GM21423 (cell line): ENCODE results near the gene RABGGTA.
"Not testable (repeated sequence)": the region's sequence is repeated elsewhere in the genome, so short reads cannot be mapped to it uniquely, and the experiment has no call there.

Source experiments
- ATAC-seq: cut with Tn5 transposase; IDR thresholded peaks from one replicate; pipeline ENCODE4 v1.9.1; 2021; ENCODE audit warnings: mild to moderate bottlenecking, moderate library complexity; ENCODE audit not compliant: unreplicated experiment

RABGGTA gene

DNA sequence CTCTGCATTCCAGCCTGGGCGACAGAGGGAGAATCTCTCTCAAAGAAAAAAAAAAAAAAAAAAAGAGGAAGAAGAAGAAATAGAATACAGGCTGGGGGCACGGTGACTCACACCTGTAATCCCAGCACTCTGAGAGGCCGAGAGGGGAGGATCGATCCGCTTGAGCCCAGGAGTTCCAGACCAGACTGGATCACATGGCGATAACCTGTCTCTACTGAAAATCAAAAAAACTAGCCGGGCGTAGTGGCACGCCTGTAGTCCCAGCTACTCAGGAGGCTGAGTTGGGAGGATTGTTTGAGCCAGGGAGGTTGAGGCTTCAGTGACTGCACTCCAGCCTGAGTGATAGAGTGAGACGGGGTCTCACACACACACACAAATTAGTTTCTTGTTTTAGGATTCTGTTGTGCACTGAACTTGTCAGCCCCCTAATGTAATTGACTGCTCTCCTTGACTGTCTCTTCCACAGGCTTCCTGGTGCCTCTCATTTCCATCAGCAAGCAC is 28.0 kb downstream of the RABGGTA start:
- ATAC-seq = no peak

DNA sequence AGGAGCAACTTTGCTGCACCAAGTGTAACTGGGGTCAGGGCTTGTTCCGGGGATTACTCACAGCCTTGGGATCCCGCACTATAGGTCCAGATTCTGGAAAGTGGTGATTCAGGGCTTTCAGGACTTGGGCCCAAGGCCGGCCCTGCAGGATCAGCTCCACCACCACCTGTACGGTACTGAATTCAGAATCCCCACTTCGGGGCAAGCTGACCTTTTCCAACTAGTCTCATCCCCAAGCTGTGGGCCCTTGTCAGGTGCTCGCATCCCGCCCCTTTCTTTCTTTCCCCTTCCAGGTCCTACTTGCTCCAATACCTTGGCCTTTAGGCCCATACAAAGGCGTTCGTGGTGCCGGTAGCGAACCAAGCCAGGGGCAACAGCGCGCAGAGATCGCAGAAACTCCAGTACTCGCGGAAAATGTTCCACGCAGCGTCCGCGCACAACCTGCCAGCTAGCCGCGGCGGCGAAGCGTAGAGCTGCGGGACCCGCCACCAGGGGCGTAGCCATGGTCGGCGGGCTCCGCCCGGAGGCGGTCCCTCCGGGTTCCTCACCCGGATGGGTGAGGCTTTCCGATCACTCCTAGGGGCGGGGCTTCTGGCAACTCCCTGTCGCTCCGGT is 29.5 kb downstream of the RABGGTA start:
- ATAC-seq = peak; percentile 80

- ATAC-seq = no peak
Observed at GRCh38 chr14:24240110-24240918, 31.1 kb downstream of the RABGGTA start.

DNA sequence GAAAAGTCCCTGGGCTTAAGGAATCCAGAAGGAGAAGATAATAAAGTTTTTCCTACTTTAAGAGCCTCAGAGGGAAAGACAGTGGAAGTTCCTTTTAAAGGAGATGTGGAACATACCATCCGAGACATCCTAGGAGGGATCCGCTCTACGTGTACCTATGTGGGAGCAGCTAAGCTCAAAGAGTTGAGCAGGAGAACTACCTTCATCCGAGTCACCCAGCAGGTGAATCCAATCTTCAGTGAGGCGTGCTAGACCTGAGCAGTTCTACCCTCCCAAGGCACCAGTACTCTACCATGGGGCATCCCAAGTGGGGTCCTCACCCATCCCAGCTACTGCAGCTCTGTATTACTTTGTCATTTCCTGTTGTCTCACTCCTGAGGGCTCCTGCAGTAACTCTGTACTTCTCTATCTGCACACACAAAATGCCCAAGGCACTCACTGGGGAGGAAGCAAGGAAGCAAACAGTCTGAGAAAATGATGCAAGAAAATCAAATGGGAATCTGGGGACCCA is 32.8 kb downstream of the RABGGTA start:
- no peak for ATAC-seq

DNA sequence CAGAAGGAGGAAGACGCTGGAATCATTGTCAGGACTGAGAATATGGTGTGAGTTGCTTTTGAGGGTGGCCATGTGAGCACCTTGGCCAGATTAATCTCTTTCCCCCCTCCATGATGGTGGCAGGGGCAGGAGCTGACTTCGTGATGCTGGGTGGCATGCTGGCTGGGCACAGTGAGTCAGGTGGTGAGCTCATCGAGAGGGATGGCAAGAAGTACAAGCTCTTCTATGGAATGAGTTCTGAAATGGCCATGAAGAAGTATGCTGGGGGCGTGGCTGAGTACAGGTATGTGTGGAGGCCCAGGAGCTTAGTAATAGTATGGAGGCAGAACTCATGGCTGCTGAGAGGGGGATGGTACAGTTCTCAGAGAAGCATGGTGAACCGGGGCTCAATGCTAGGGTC is 33.3 kb downstream of the RABGGTA start:
- no peak for ATAC-seq

GRCh38 chr14:24237463-24237955 is 33.9 kb downstream of the RABGGTA start:
- ATAC-seq = no peak

DNA sequence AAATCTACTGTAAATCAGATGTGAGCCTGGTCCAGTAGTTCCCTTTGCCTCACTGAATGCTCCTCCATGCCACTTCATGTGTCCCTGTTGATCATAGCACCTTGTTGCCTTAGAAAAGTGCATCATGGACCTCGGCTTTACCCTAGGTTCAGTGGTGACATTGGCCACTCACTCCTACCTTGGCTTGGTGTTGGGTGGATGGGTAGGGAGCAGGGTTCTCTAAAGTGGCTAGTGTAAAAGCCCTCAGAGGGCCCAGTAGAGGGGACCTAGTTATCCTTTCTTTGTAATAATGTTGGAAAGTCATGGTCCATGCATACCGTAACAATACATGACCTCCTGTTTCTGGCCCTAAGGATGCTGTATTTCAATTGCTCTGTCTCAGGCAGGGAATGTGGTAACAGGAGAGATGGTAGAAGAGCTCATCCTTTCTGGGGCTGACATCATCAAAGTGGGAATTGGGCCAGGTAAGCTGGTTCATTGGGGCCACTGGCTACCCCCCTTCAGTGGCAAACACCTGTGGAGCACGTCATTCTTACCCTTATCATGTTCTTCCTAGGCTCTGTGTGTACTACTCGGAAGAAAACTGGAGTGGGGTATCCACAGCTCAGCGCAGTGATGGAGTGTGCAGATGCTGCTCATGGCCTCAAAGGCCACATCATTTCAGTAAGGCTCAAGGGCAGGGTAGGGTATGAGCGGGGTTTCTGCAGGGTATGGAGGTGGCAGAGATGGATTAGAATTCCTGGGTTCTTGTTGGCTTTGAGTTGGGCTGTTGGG is 34.5 kb downstream of the RABGGTA start:
- no peak for ATAC-seq

- no peak for ATAC-seq
Observed at GRCh38 chr14:24235804-24236688, 35.4 kb downstream of the RABGGTA start.

GRCh38 chr14:24234095-24235005 is 37.0 kb downstream of the RABGGTA start:
- no peak for ATAC-seq

DNA sequence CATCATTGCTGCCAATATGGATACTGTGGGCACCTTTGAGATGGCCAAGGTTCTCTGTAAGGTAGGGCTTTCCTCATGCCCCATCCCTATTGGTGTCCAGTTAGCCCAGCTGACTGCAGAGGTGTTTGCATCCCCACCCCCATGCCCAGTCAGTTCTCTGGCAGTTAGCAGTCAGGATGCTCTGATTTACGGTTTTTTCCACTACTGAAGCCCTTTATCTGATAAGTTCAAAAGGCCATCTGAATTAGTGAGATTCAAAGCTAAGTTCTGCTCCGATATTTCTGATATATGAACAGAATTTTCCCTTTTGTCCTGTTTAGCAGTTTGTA is 37.9 kb downstream of the RABGGTA start:
- no peak for ATAC-seq

DNA sequence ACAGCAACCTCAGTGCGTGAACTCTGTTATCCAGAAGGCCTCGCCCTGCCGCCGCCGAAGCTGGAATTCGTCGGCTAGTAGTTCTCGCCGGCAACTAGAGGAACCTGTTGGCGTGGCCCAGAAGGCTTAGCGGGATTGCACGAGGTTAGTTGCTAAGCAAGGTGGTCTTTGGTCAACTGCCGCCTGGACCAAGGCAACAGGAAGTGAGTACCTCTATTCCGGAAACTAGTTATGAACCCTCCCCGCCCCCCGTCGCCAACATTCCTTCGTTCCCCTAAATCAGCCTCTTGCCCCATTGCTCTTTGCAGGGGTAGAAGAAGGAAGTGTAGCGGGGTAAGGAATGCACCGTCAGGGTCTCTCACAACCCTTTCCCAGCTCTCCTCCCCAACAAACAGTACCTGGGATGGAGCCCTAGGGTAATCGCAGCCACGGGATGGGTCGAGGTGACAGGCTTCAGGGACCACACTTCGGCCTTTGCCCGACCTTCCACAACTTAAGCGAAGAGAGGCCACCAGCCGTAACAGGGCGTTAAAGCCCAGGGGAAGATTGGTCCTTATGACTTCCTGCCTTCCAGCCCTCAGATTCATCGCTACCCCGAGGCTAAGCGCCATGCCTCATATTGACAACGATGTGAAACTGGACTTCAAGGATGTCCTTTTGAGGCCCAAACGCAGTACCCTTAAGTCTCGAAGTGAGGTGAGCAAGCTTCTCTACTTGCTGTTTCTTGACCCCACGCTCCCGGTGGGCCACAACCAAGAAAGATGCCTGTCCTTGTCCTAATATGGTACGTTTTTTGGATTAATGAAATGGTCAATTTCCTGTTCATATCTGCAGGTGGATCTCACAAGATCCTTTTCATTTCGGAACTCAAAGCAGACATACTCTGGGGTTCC is 38.5 kb downstream of the RABGGTA start, which contains the start of gene GMPR2:
GMPR2 (plus strand) TSS at position 285 of the 893 bp plus-strand sequence; CDS start at position 610, 325 bp downstream.
- peak; percentile 57 for ATAC-seq

GRCh38 chr14:24232121-24232644 is 39.2 kb downstream of the RABGGTA start, which contains the start of gene NEDD8:
Gene NEDD8, minus strand, starts transcription at chr14:24232367. Its CDS starts 100 bp downstream, at chr14:24232267.
- peak; percentile 81 for ATAC-seq

- ATAC-seq = peak; percentile 5
Observed at GRCh38 chr14:24231263-24232120, 39.9 kb downstream of the RABGGTA start.

DNA sequence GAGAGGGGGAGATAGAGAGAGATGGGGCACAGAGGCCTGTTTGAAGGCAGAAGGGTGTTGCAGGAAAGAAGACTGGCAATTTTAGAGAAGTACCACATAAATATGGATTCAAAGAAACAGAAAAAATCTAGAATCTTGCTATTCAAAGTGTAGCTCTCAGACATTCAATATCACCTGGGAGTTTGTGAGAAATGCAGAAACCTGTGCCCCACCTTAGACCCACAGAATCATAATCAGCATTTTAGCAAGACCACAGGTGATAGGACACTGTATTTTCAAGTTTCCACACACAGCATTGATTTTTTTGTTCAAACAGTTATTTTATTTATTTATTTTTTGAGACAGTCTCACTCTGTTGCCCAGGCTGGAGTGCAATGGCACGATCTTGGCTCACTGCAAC is 42.5 kb downstream of the RABGGTA start:
- ATAC-seq = no peak

GRCh38 chr14:24226473-24226872 is 44.9 kb downstream of the RABGGTA start:
- no peak for ATAC-seq

DNA sequence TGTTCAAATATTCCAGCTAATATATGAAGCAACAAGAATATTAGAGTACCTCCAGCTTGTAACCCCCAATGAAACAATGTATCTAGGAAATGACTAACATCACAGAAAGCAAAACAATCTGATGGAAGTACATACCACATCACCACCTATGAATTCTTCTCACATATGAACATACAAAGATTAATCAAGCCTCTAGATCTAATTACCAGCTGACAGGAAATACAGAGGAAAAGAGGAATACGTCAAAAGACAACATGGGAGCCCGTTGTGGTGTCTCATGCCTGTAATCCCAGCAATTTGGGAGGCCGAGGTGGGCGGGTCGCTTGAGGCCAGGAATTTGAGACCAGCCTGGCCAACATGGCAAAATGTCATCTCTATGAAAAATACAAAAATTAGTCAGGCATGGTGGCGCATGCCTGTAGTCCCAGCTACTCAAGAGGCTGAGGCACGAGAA is 46.8 kb downstream of the RABGGTA start:
- no peak for ATAC-seq

DNA sequence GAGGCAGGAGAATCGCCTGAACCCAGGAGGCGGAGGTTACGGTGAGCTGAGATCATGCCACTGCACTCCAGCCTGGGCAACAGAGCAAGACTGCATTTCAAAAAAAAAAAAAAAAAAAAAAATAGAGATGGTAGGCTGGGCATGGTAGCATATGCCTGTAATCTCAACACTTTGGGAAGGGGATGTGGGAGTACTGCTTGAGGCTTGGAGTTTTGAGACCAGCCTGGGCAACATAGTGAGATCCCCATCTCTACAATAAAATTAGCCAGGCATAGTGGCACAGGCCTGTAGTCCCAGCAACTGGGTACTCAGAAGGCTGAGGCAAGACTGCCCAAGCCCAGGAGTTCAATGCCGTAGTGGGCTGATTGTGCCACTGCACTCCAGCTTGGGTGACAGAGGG is 48.4 kb downstream of the RABGGTA start:
- not testable (repeated sequence) for ATAC-seq
